Natural killer cell (primary cell): Measurements from ENCODE around the gene GJA5. TPM values are rescaled to one million over a fixed set of nuclear protein-coding genes. Genes with fewer than 3 reads are reported as not detected.

Experiments used
- ATAC-seq, 3 donors: fragments of 150-1000 bp in 2 of 3; fragments of 200-7000 bp in 1 of 3; cut with Tn5 transposase; 1 replicate in 1 of 3; 2 replicates in 2 of 3; pipeline ENCODE4 v1.10.0; 2021; ENCODE audit warnings: mild to moderate bottlenecking in 2 of 3, moderate library complexity in 2 of 3
- DNase-seq, 2 donors: peaks; one replicate each; pipeline versions ENCODE4 v3.0.0 to v3.0.0-alpha.2; 2013 to 2021; ENCODE audit warnings: mixed read lengths in 1 of 2
- H3K27ac ChIP-seq: one replicate; pipeline ENCODE4 v1.5.1; 2013; ENCODE audit warnings: mild to moderate bottlenecking, low read length
- H3K27me3 ChIP-seq: one replicate; pipeline ENCODE4 v1.6.1; 2013; ENCODE audit warnings: low read length; ENCODE audit not compliant: control insufficient read depth, insufficient read depth
- H3K36me3 ChIP-seq: one replicate; pipeline ENCODE4 v1.6.1; 2013; ENCODE audit warnings: low read length; ENCODE audit not compliant: control insufficient read depth, insufficient read depth
- H3K4me1 ChIP-seq: one replicate; pipeline ENCODE4 v1.6.1; 2013; ENCODE audit warnings: low read length; ENCODE audit not compliant: control insufficient read depth, insufficient read depth
- H3K4me3 ChIP-seq: one replicate; pipeline ENCODE4 v1.5.1; 2013; ENCODE audit warnings: low read length
- H3K9me3 ChIP-seq: one replicate; pipeline ENCODE4 v1.6.1; 2013; ENCODE audit warnings: low read length; ENCODE audit not compliant: control insufficient read depth, insufficient read depth
- H3K27ac Mint-ChIP-seq, 2 donors: one replicate each; pipeline ENCODE4 v1.8.0; 2022; ENCODE audit warnings: mild to moderate bottlenecking in 2 of 2, mixed read lengths in 2 of 2, moderate library complexity in 1 of 2
- H3K27me3 Mint-ChIP-seq, 2 donors: one replicate each; pipeline ENCODE4 v1.8.0; 2022; ENCODE audit warnings: low read depth in 2 of 2, mixed read lengths in 2 of 2
- H3K36me3 Mint-ChIP-seq: one replicate; pipeline ENCODE4 v1.8.0; 2022; ENCODE audit warnings: mixed read lengths
- H3K4me1 Mint-ChIP-seq, 2 donors: one replicate each; pipeline ENCODE4 v1.8.0; 2022; ENCODE audit warnings: mixed read lengths in 2 of 2
- H3K4me3 Mint-ChIP-seq: one replicate; pipeline ENCODE4 v1.8.0; 2022; ENCODE audit warnings: mild to moderate bottlenecking, moderate library complexity, mixed read lengths
- H3K9me3 Mint-ChIP-seq, 2 donors: one replicate each; pipeline ENCODE4 v1.8.0; 2022; ENCODE audit warnings: mixed read lengths in 2 of 2
- CTCF ChIP-seq: fragments of 200-600 bp; IDR thresholded peaks from one replicate; pipeline ENCODE4 v1.8.0; 2022; ENCODE audit warnings: antibody characterized with exemption
- WGBS: methylation state at CpG from one replicate; pipeline ENCODE4 v1.1.7; 2013; ENCODE audit warnings: missing lambda C conversion rate; ENCODE audit not compliant: insufficient coverage; 5-methylcytosine and 5-hydroxymethylcytosine counted together
- intact Hi-C: fragments of 100-400 bp; cut with micrococcal nuclease; formaldehyde crosslinking; loops from one replicate; pipeline ENCODE4 v1.14.2; 2022
- total RNA-seq, 4 donors: library from RNA; stranded (reverse); fragments of 120-200 nt in 1 of 4; gene quantifications; one replicate each; pipeline versions ENCODE4 v1.2.3 to v1.2.4, GENCODE V29; 2013 to 2022

The GJA5 gene
- total RNA-seq, 3 donors from 2014 or later (not counting 1 experiment from before 2014, with no cell fraction given), result not detected

- no peaks in the 10 kb centered on the region for H3K27me3 ChIP-seq
- 81% methylated on average over 4 of the region's 7 CpGs for WGBS
- no peak overlapping the region for H3K27ac ChIP-seq
- H3K36me3 ChIP-seq, result no peaks in the 10 kb centered on the region
- no peaks in the 10 kb centered on the region for H3K9me3 ChIP-seq
- H3K9me3 Mint-ChIP-seq, result no peaks in the 10 kb centered on the region
- no peaks in the 10 kb centered on the region for H3K4me1 Mint-ChIP-seq
- no peak for ATAC-seq
- no peak overlapping the region for H3K27ac Mint-ChIP-seq
- intact Hi-C loops, result no loop called here
- H3K4me1 ChIP-seq, result no peaks in the 10 kb centered on the region
- DNase-seq, result no peak
- no peak overlapping the region for H3K4me3 ChIP-seq
- peaks cover 7 to 28% of the 10 kb centered on the region in 2 donors for H3K27me3 Mint-ChIP-seq
- TF ChIP-seq CTCF, result no peak
- no peaks in the 10 kb centered on the region for H3K36me3 Mint-ChIP-seq
- H3K4me3 Mint-ChIP-seq, result no peak overlapping the region
Observed at GRCh38 chr1:147750618-147751217, 9.7 kb downstream of the GJA5 start.

GRCh38 chr1:147749792-147750191, 10.6 kb downstream of the GJA5 start:
- Histone ChIP-seq H3K4me3 (no peak overlapping the region), H3K4me1 (no peaks in the 10 kb centered on the region), H3K27ac (no peak overlapping the region), H3K9me3 (no peaks in the 10 kb centered on the region), H3K36me3 (no peaks in the 10 kb centered on the region), H3K27me3 (no peaks in the 10 kb centered on the region)
- Mint-ChIP-seq H3K9me3 (no peaks in the 10 kb centered on the region), H3K4me3 (no peak overlapping the region), H3K4me1 (no peaks in the 10 kb centered on the region), H3K36me3 (no peaks in the 10 kb centered on the region), H3K27me3 (peaks cover 7 to 29% of the 10 kb centered on the region in 2 donors), H3K27ac (no peak overlapping the region)
- no peak for ATAC-seq
- WGBS, result 89% methylated on average over 2 of the region's 2 CpGs
- DNase-seq, result no peak
- intact Hi-C loops, result no loop called here
- no peak for TF ChIP-seq CTCF

- Mint-ChIP-seq H3K4me3 (no peak overlapping the region), H3K9me3 (no peaks in the 10 kb centered on the region), H3K36me3 (no peaks in the 10 kb centered on the region), H3K27me3 (peaks cover 7 to 29% of the 10 kb centered on the region in 2 donors), H3K27ac (no peak overlapping the region), H3K4me1 (no peaks in the 10 kb centered on the region)
- no peak overlapping the region for H3K4me3 ChIP-seq
- ATAC-seq (peak in 1 of 3 donors; percentile 22), DNase-seq (no peak)
- no peak overlapping the region for H3K27ac ChIP-seq
- intact Hi-C loops, result no loop called here
- H3K27me3 ChIP-seq, result no peaks in the 10 kb centered on the region
- H3K36me3 ChIP-seq, result no peaks in the 10 kb centered on the region
- H3K9me3 ChIP-seq, result no peaks in the 10 kb centered on the region
- TF ChIP-seq CTCF, result no peak
- H3K4me1 ChIP-seq, result no peaks in the 10 kb centered on the region
- 85% methylated on average over 3 of the region's 3 CpGs for WGBS
Observed at GRCh38 chr1:147748676-147749350, 11.6 kb downstream of the GJA5 start.

GRCh38 chr1:147747966-147748365, 12.4 kb downstream of the GJA5 start:
- Mint-ChIP-seq H3K27ac (no peak overlapping the region), H3K4me3 (no peak overlapping the region), H3K9me3 (no peaks in the 10 kb centered on the region), H3K4me1 (no peaks in the 10 kb centered on the region), H3K27me3 (peaks cover 7 to 29% of the 10 kb centered on the region in 2 donors), H3K36me3 (no peaks in the 10 kb centered on the region)
- ATAC-seq, result no peak
- Histone ChIP-seq H3K4me3 (no peak overlapping the region), H3K27me3 (no peaks in the 10 kb centered on the region), H3K4me1 (no peaks in the 10 kb centered on the region), H3K9me3 (no peaks in the 10 kb centered on the region), H3K27ac (no peak overlapping the region), H3K36me3 (no peaks in the 10 kb centered on the region)
- no peak for DNase-seq
- TF ChIP-seq CTCF, result no peak
- intact Hi-C loops, result no loop called here
